Endothelial cell (in vitro differentiated cells): ENCODE data around the gene CES4A. TPM values are rescaled to one million over a fixed set of nuclear protein-coding genes. Genes with fewer than 3 reads are reported as not detected.

Source experiments
- DNase-seq: peaks from one replicate; pipeline ENCODE4 v3.0.0; 2021; ENCODE audit warnings: low spot score
- H3K27ac Mint-ChIP-seq: one replicate; pipeline ENCODE4 v1.8.0; 2021; ENCODE audit warnings: mixed read lengths, inconsistent platforms; ENCODE audit not compliant: unreplicated experiment
- H3K27me3 Mint-ChIP-seq: one replicate; pipeline ENCODE4 v1.8.0; 2021; ENCODE audit warnings: mild to moderate bottlenecking, moderate library complexity, mixed read lengths, inconsistent platforms; ENCODE audit not compliant: unreplicated experiment
- H3K36me3 Mint-ChIP-seq: one replicate; pipeline ENCODE4 v1.8.0; 2021; ENCODE audit warnings: mild to moderate bottlenecking, low read depth, mixed read lengths, inconsistent platforms; ENCODE audit not compliant: unreplicated experiment
- H3K4me1 Mint-ChIP-seq: one replicate; pipeline ENCODE4 v1.8.0; 2021; ENCODE audit warnings: mild to moderate bottlenecking, mixed read lengths, inconsistent platforms; ENCODE audit not compliant: unreplicated experiment
- H3K4me3 Mint-ChIP-seq: one replicate; pipeline ENCODE4 v1.8.0; 2021; ENCODE audit warnings: mild to moderate bottlenecking, mixed read lengths, inconsistent platforms; ENCODE audit not compliant: unreplicated experiment
- H3K9me3 Mint-ChIP-seq: one replicate; pipeline ENCODE4 v1.8.0; 2021; ENCODE audit warnings: mixed read lengths, inconsistent platforms; ENCODE audit not compliant: unreplicated experiment
- CTCF ChIP-seq: fragments of 200-600 bp; sonication (generic); IDR thresholded peaks from one replicate; pipeline ENCODE4 v1.5.0; 2021; ENCODE audit warnings: antibody characterized with exemption; ENCODE audit not compliant: unreplicated experiment
- total RNA-seq: library from RNA; stranded (reverse); fragmentation: NEBNext Ultra II Directional; extraction: Animal tissue kit (Norgen Biotek cat#: 25700); gene quantifications from one replicate; pipeline ENCODE4 v1.2.1, GENCODE V29; 2021; ENCODE audit not compliant: unreplicated experiment

CES4A gene
- total RNA-seq, 1 donor from 2014 or later = 1.1 TPM

GRCh38 chr16:67001726-67002125, 13.3 kb downstream of the CES4A start:
- no peak for TF ChIP-seq CTCF
- no peak for DNase-seq
- Mint-ChIP-seq H3K9me3 (no peaks in the 10 kb centered on the region), H3K27ac (no peak overlapping the region), H3K27me3 (peaks cover 28% of the 10 kb centered on the region), H3K4me1 (peaks cover 7% of the 10 kb centered on the region), H3K4me3 (no peak overlapping the region), H3K36me3 (peaks cover 9% of the 10 kb centered on the region)

- Mint-ChIP-seq H3K27ac (no peak overlapping the region), H3K9me3 (no peaks in the 10 kb centered on the region), H3K4me1 (no peaks in the 10 kb centered on the region), H3K36me3 (no peaks in the 10 kb centered on the region), H3K4me3 (no peak overlapping the region), H3K27me3 (peaks cover 12% of the 10 kb centered on the region)
- TF ChIP-seq CTCF = no peak
- DNase-seq = no peak
Observed at GRCh38 chr16:67006930-67007658, 18.7 kb downstream of the CES4A start.

- H3K27me3 Mint-ChIP-seq = peaks cover 12% of the 10 kb centered on the region
- H3K36me3 Mint-ChIP-seq = no peaks in the 10 kb centered on the region
- TF ChIP-seq CTCF = no peak
- no peak overlapping the region for H3K27ac Mint-ChIP-seq
- no peak overlapping the region for H3K4me3 Mint-ChIP-seq
- no peaks in the 10 kb centered on the region for H3K4me1 Mint-ChIP-seq
- DNase-seq = no peak
- H3K9me3 Mint-ChIP-seq = no peaks in the 10 kb centered on the region
Observed at GRCh38 chr16:67009158-67009557, 20.8 kb downstream of the CES4A start.

GRCh38 chr16:67011274-67011673, 22.9 kb downstream of the CES4A start:
- H3K4me3 Mint-ChIP-seq = no peak overlapping the region
- TF ChIP-seq CTCF = no peak
- no peaks in the 10 kb centered on the region for H3K4me1 Mint-ChIP-seq
- no peaks in the 10 kb centered on the region for H3K36me3 Mint-ChIP-seq
- peaks cover 16% of the 10 kb centered on the region for H3K27me3 Mint-ChIP-seq
- no peak for DNase-seq
- H3K27ac Mint-ChIP-seq = no peak overlapping the region
- no peaks in the 10 kb centered on the region for H3K9me3 Mint-ChIP-seq

GRCh38 chr16:67013233-67013822, 24.9 kb downstream of the CES4A start:
- no peak overlapping the region for H3K27ac Mint-ChIP-seq
- no peaks in the 10 kb centered on the region for H3K9me3 Mint-ChIP-seq
- H3K4me1 Mint-ChIP-seq = no peaks in the 10 kb centered on the region

More at GRCh38 chr16:67013233-67013822, 24.9 kb downstream of the CES4A start:
- TF ChIP-seq CTCF = no peak
- no peak overlapping the region for H3K4me3 Mint-ChIP-seq
- no peak for DNase-seq
- H3K27me3 Mint-ChIP-seq = peaks cover 15% of the 10 kb centered on the region
- no peaks in the 10 kb centered on the region for H3K36me3 Mint-ChIP-seq
